ENCODE measurements around the gene DKKL1.
"Not testable (repeated sequence)": the region's sequence is repeated elsewhere in the genome, so short reads cannot be mapped to it uniquely, and the experiment has no call there.

DNA sequence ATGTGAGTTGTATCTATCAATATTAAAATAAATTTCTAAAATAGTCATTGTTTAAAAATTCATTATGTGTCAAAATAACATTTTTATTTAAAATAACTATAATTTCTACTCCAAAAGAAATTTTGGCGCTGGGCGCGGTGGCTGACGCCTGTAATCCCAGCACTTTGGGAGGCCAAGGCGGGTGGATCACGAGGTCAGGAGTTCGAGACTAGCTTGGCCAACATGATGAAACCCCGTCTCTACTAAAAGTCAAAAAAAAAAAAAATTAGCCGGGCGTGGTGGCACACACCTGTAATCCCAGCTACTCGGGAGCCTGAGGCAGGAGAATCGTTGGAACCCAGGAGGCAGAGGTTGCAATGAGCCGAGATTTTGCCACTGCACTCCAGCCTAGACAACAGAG is 37.9 kb upstream of the DKKL1 start:
- not testable (repeated sequence) for TF ChIP-seq POLR2AphosphoS5 (IDR thresholded peaks at IDR 0.05; ENCODE audit: borderline replicate concordance, low read depth, low read length); EZH2 (IDR thresholded peaks at IDR 0.05); FOXP2 (optimal IDR thresholded peaks at IDR 0.05; ENCODE audit: control extremely low read depth, extremely low read length, insufficient read depth)
